ENCODE results near the gene IRF5.

IRF5 gene

GRCh38 chr7:128918016-128918665 lies 19.6 kb upstream of the IRF5 start:
- in situ Hi-C loops (cut with MboI; ENCODE audit: low sequenced_read_pairs): no loop called here

DNA sequence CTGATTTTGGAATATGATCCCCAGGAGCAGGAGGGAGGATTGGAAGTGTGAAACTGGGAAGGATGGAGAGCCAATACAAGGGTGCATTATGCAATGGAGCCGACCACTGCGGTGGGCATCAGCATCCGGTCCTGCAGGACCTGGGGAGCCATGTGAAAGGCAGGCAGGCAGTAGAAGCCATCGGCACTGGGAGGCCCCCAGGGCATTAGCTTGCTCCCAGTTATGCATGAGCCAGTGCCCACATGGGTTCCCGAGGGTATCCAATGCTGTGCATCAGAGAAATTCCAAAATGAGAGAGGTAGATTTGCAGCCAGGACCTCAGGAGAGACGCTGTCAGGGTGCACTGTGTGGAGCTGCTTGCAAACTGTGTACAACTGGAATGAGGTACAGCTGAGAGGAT lies 18.5 kb upstream of the IRF5 start:
- in situ Hi-C loops (cut with MboI; ENCODE audit: low sequenced_read_pairs): no loop called here

DNA sequence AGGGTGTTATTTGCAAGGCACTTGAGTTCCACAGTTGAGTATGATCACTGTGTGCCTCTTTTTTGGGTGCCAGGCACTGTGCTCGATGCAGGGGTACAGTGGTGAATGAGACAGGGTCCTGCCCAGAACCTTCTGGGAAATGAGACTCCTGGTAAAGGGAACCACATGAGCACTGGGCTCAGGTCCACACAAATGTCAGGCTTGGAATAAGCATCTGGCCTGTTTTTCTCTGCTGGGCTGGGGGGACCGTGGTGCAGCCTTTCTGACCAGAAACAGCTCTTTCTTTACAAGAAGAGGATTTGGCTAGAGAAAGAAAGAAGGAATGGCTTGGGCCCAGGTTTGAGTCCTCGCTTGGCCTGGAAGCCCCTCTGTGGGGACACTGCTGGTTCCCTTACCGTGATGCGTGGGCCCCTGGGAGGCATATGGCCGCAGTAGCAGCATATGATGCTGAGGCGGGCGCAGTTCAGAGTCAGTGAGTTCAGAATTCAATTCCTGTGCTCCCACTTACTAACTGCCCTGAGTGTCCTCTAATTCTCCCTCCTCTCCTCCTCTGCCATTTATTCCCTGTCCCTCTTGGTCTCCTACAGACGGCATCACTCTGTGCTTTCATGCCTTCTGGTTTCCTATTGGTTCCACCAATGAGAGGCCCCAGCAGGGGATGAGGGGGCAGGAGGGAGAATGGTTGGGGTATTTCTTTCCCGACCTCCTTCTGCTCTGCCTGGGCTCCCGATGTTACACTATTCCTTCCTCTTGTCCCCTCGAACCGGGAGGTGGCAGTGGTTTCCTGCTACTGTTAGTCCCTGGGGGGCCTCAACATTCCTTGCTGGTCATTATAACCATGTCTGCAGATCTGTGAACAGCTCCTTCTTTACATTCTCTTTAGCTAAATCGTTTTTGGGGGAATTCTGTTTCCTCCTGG lies 17.6 kb upstream of the IRF5 start:
- in situ Hi-C loops (cut with MboI; ENCODE audit: low sequenced_read_pairs): no loop called here

- in situ Hi-C loops (cut with MboI; ENCODE audit: low sequenced_read_pairs): no loop called here
These were observed 16.7 kb upstream of the IRF5 start for GRCh38 chr7:128920913-128921582.

GRCh38 chr7:128921866-128922440 lies 15.8 kb upstream of the IRF5 start:
- in situ Hi-C loops (cut with MboI; ENCODE audit: low sequenced_read_pairs): no loop called here

DNA sequence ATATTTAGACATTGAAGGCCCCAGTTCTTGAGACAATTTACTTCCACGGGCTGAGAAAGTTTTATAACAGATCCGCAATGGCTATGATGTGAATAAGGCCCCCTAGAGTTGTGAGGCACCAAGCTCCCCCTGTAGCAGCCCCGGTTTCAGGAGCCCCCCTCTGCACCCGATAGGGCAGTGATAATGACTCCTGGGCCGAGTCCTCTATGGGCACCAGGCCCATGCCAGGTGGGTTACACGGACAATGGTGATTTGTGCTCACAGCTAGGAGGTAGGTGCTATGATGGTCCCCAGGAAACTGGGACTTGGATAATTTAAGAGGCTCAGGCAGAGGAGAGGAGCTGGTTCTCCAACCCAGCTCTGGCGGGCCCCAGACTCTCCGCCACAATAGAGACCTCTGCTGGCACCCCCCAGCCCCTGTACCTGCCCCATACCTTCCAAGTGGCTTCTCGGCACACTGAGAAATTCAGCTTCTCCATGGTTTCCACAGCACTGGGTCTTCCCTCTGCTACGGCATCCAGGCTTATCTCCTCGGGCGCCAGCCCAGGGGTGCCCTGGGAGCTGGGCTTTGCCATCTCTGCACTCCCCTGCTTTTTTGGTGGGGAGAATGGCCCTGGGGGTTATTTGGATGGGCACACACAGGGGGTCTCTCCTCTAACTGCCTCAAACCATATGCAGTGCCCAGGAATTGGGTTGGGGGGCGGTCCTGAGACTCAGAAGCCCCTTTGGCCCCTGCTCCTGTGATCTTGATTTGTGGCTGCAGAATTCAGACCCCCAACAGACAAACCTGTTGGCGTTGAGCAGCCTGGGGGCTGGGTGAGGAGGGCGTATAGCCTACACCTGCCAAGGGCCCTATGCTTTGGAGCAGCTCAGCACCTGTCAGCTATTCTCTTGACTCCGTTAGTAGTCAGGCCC lies 15.0 kb upstream of the IRF5 start:
- in situ Hi-C loops (cut with MboI; ENCODE audit: low sequenced_read_pairs): no loop called here

- in situ Hi-C loops (cut with MboI; ENCODE audit: low sequenced_read_pairs): no loop called here
These were observed 14.3 kb upstream of the IRF5 start for GRCh38 chr7:128923411-128923800.

- in situ Hi-C loops (cut with MboI; ENCODE audit: low sequenced_read_pairs): no loop called here
These were observed 12.8 kb upstream of the IRF5 start for GRCh38 chr7:128924707-128925588.

DNA sequence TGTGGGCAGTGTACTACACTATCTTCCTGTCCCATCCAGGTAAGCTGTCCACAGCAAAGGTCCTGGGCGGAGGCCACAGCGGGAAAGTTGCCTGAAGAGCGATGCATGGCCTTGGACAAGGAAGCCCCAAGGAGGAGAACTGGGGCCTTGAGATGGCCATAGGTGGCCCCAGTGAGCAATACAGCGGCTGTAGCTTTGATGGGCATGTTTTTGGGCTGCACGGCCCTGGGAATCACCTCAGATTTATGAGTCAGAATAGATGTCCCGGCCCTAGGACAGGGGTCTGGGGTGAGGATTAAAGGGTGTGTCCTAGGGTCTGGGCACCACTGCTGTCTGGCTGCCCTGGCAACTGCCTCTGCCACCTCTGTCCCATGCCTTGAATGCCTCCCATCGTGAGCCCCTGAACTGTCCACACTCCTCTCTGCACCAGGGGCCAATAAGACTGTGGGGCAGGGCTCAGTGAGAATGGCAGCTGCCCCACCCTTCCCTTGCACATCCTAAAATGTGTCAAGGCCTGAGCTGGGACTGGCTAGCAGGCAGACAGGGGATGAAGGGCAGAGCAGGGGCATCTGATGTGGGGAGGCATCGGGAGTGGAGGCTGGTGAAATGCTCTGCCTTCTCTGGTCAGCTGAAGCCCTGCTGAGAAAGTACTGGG lies 9.4 kb upstream of the IRF5 start:
- in situ Hi-C loops (cut with MboI; ENCODE audit: low sequenced_read_pairs): no loop called here

DNA sequence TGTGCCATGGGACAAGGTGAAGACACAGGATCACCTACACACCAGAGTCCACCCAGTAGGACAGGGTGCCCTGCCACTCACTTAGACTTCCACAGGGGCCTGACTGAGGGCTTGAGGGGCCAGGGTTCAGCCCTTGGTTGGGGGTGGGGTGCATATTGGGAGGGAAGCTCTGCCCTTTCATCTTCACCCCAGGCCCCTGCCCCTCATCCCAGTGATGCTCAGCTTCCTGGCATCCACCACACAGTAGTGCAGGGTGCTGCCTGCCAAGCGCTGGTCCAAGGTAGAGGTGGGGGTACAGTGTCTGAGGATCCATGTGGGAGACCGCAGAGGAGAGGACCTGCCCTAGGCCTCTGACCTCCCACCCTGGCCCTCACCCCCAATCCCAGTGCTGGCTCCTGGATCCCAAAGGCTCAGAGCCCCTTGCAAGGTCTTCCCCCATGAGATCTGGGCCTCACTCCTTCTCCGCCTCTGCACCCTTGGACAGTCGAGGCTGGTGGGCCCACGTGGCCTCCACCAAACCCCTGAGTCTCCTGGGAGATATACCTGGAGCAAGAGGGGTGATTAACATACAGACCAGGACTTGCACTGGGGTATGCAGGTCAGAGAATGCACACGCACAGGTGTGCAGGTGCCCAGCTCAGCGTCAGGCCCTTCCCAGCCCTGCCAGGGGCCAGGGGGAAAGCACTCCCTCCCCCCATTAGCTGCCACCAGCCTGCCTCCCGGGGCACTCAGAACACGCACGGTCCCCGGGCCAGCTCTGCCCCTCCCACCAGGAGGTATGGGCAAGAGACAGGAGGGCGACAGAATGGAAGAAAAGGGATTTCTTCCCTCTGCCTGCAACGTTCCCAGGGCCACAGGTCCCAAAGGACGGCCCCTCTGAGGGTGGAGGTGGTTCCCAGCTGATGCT lies 8.6 kb upstream of the IRF5 start:
- in situ Hi-C loops (cut with MboI; ENCODE audit: low sequenced_read_pairs): no loop called here

DNA sequence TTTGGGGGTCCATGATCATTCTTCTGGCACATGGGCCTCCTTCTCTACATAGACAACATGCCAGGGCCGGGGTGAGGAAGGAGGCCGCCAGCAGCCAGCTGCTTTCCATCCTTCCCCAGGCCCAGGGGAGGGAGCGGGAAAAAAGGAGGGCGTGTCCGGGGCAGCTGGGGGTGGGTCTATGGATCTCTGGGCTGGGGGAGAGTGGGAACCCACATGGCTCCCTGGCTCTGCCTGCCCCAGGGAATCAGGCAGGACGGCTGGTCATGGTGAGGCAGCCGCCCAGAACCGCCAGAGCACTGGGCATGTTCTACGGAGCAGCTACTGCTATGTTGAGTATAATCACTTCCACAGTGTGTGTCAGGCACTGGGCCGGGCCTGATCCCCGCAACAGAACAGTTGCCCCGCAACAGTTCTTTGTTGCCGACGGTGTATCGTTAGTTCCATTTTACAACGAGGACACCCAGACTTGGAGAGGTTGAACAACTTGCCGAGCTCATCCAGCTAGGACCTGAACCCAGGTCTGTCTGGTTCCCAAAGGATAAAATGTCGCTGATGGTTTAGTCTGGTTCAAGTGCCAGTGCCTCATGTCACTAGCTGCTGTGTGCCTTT lies 6.4 kb upstream of the IRF5 start:
- in situ Hi-C loops (cut with MboI; ENCODE audit: low sequenced_read_pairs): no loop called here

- in situ Hi-C loops (cut with MboI; ENCODE audit: low sequenced_read_pairs): no loop called here
These were observed 5.5 kb upstream of the IRF5 start for GRCh38 chr7:128931965-128932861.

GRCh38 chr7:128932862-128933179 lies 4.9 kb upstream of the IRF5 start:
- in situ Hi-C loops (cut with MboI; ENCODE audit: low sequenced_read_pairs): no loop called here

- in situ Hi-C loops (cut with MboI; ENCODE audit: low sequenced_read_pairs): no loop called here
These were observed 4.4 kb upstream of the IRF5 start for GRCh38 chr7:128933180-128933891.

- in situ Hi-C loops (cut with MboI; ENCODE audit: low sequenced_read_pairs): no loop called here
These were observed 3.1 kb upstream of the IRF5 start for GRCh38 chr7:128934361-128935341.
